ENCODE measurements around the gene CLCN6.

- TF ChIP-seq CTCF (IDR thresholded peaks at IDR 0.05; ENCODE audit: low read depth, low read length) (no peak), POLR2A (IDR thresholded peaks at IDR 0.05; ENCODE audit: extremely low read depth, insufficient read length) (no peak)
- TF ChIP-seq, protein P1, sequence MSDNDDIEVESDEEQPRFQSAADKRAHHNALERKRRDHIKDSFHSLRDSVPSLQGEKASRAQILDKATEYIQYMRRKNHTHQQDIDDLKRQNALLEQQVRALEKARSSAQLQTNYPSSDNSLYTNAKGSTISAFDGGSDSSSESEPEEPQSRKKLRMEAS (IDR thresholded peaks at IDR 0.05; ENCODE audit: low read depth, low read length) = no peak
Measured at GRCh38 chr1:11850156-11850555, 44.2 kb downstream of the CLCN6 start.

Measured in NB4 (cell line).